HG03354 (cell line): ENCODE results near the gene TMA7B.
"Not testable (repeated sequence)": the region's sequence is repeated elsewhere in the genome, so short reads cannot be mapped to it uniquely, and the experiment has no call there.

ENCODE experiments used
- ATAC-seq: cut with Tn5 transposase; IDR thresholded peaks from one replicate; pipeline ENCODE4 v1.9.1; 2021; ENCODE audit warnings: mild to moderate bottlenecking; ENCODE audit not compliant: unreplicated experiment, poor library complexity, severe bottlenecking

TMA7B gene

GRCh38 chr22:39949964-39950737 lies 10.0 kb upstream of the TMA7B start:
- ATAC-seq, result no peak

- ATAC-seq, result not testable (repeated sequence)
These were observed 8.4 kb upstream of the TMA7B start for GRCh38 chr22:39951603-39952293.

- ATAC-seq, result no peak
These were observed 7.8 kb upstream of the TMA7B start for GRCh38 chr22:39952347-39952746.

GRCh38 chr22:39953101-39953500 lies 7.1 kb upstream of the TMA7B start:
- ATAC-seq, result no peak

- no peak for ATAC-seq
These were observed 5.6 kb upstream of the TMA7B start for GRCh38 chr22:39954584-39955055.

GRCh38 chr22:39955675-39956074 lies 4.5 kb upstream of the TMA7B start:
- no peak for ATAC-seq

GRCh38 chr22:39956932-39957664 lies 3.1 kb upstream of the TMA7B start:
- ATAC-seq, result no peak

GRCh38 chr22:39958009-39958711 lies 2.0 kb upstream of the TMA7B start:
- no peak for ATAC-seq

GRCh38 chr22:39958949-39959639 lies 1.1 kb upstream of the TMA7B start:
- no peak for ATAC-seq

- ATAC-seq, result peak; percentile 76
These were observed 872 bp downstream of the TMA7B start for GRCh38 chr22:39960791-39961746.

- ATAC-seq, result no peak
These were observed 1.9 kb downstream of the TMA7B start for GRCh38 chr22:39962071-39962470.

GRCh38 chr22:39965748-39966147 lies 5.6 kb downstream of the TMA7B start:
- ATAC-seq, result no peak

GRCh38 chr22:39966470-39966869 lies 6.3 kb downstream of the TMA7B start:
- no peak for ATAC-seq

- no peak for ATAC-seq
These were observed 7.1 kb downstream of the TMA7B start for GRCh38 chr22:39967103-39967829.

GRCh38 chr22:39967996-39968972 lies 8.1 kb downstream of the TMA7B start:
- ATAC-seq, result no peak

- no peak for ATAC-seq
These were observed 10.5 kb downstream of the TMA7B start for GRCh38 chr22:39970742-39971141.

GRCh38 chr22:39972641-39973040 lies 12.4 kb downstream of the TMA7B start:
- no peak for ATAC-seq
